Amygdala (tissue), 56 donors: Measurements from ENCODE around the gene RBM23.
A peak's percentile ranks its signal among the peaks of the same experiment; 100 is the strongest.
"Not testable (repeated sequence)": the region's sequence is repeated elsewhere in the genome, so short reads cannot be mapped to it uniquely, and the experiment has no call there.

ENCODE experiments used
- DNase-seq, 56 donors: peaks; one replicate each; lab custom pipeline; 2025; lab: John Stamatoyannopoulos, UW

RBM23 gene

DNA sequence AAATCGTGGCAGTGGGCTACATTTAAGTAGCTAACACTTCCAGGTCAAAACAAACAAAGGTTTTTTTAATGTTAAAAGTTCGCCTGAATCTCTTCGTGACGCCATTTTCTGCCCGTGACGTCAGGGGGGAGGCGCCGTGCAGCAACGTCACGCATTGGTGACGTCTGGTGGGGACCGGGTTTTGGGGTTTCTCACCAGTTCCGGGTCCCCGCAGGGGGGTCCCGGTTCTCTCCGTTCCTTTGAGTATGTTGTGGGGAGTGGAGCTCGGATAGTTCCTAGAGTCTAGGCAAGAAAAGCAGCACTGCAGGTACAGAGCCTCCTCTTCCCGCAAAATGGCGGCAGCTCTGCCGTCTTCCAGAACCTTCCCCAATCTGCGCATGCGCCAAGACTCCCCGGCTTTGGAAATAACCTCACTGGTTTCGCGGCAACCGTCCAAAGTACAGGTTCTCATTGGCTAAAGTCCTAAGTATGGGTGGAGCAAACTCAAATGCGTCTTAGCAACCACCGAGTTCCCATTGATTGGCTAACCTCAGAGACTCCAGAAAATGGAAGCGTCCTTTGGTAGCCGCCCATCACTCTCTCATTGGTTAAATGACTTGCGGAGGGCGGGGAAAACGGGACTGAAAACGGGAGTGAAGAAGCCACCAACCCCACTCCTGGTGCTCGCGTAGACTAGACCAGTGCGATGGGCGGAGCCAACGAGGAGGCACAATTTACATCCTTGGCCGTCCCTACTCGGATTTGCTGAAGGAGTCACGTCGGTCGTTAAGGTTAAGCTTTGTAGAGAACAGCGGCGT lies at the start of gene RBM23:
TSS of gene RBM23 (minus strand) at position 346 of the 797 bp plus-strand sequence.
- peak; percentile 90 to 100 (median 98) for DNase-seq

DNA sequence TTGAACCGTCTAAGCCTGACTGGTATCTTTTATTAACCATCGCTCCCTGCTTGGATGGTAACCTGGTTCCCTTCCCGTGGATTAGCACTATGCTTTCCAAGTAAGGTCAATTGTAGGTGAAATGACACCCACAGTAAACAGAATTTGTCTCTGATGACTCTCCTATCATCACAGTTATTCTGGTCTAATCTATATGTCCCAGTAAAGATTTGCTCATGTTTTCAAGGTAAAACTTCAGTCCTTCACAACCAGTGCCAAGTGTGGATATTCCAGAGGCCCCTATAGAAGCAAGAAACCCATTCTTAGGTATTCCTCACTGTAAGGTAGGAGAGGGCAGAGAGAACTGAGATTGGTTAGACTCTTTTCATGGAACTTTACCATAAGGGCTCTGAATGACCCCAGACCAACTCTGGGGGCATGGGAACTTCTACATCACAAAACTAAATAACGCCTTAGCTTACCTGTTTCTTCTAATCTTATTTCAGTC lies 47.9 kb upstream of the RBM23 start:
- DNase-seq, result no peak

DNA sequence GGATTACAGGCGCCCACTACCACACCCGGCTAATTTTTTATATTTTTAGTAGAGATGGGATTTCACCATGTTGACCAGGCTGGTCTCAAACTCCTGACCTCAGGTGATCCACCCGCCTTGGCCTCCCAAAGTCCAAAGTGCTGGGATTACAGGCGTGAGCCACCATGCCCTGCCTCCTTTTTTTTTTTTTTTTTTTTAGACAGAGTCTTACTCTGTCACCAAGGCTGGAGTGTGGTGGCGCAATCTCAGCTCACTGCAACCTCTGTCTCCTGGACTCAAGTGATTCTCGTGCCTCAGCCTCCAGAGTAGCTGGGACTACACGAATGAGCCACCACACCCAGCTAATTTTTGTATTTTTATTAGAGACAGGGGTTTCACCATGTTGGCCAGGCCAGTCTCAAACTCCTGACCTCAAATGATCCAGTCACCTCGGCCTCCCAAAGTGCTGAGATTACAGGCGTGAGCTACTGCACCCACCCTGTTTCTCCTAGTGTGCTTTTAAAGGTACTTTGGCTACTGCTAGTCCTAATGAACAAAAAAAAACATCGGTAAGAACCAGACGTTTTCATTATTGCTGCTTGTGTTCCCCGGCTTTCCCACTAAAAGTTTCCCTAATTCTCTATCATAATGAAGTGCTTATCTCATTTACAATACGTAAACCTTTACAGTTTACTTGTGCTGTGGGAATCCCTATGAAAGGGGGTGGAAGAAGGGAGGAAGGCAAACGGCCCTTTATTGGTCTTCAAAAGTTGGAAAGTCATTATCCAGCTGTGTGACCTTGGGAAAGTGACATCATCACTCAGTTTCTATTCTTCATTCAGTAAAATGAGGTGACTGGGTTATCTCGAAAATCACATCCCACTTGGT lies 47.2 kb upstream of the RBM23 start:
- not testable (repeated sequence) for DNase-seq

DNA sequence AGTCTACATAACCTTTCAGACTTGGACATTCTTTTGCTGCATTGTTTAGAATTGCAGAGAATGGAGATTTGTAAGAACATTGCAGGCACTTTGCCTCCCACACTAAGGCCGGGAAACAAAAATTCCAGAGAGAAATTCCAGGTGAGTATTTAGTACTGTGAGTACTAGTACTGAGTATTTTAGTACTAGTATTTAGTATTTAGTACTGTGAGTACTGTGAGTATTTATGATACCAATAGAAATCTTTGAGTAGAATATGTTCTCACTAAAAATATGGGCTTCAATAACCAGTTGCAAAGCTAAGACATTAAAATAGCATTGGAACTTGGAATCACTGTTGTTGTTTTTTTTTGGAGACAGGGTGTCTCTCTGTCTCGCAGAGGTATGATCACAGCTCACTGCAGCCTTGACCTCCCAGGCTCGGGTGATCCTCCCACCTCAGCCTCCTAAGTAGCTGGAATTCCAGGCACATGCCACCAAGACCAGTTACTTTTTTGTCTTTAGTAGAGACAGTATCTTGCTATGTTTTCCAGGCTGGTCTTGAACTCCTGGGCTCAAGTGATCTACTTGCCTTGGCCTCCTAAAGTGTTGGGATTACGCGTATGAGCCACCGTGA lies 43.2 kb upstream of the RBM23 start:
- no peak for DNase-seq

- no peak for DNase-seq
Observed at GRCh38 chr14:22955702-22956569, 37.0 kb upstream of the RBM23 start.

DNA sequence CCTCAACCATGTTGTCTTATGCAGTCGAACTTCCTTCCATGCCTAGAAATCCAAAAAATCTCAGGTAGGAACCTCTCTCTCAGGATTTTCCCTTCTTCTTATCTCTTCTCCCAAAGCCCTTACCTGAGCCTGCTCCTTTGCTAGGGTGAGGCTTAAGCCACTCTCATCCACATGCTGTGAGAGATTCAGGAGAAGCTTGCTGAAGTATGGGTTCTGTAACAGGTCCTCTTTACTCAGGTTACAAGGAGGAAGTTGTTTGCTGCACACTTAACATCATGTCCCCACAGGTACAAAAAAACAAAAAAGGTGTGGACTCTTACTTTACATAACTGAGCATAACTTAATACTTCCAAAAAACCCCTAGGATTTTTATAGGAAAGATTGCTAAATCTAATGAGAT lies 33.5 kb upstream of the RBM23 start:
- DNase-seq, result no peak

GRCh38 chr14:22951795-22952194 lies 32.8 kb upstream of the RBM23 start:
- DNase-seq, result not testable (repeated sequence)

DNA sequence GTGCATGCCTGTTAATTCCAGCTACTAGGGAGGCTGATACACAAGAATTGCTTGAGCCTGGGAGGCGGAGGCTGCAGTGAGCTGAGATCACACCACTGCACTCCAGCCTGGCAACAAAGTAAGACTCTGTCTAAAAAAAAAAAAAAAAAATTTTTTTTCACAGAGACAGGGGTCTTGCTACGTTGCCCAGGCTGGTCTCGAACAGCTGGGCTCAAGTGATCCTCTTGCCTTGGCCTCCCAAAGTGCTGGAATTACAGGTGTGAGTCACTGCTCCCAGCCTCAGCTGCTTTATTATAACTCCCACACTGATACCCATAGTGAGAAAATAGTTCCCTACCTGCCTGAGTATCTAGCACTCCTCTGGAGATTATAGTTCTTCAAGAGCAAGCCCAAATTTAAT lies 26.7 kb upstream of the RBM23 start:
- DNase-seq, result no peak

DNA sequence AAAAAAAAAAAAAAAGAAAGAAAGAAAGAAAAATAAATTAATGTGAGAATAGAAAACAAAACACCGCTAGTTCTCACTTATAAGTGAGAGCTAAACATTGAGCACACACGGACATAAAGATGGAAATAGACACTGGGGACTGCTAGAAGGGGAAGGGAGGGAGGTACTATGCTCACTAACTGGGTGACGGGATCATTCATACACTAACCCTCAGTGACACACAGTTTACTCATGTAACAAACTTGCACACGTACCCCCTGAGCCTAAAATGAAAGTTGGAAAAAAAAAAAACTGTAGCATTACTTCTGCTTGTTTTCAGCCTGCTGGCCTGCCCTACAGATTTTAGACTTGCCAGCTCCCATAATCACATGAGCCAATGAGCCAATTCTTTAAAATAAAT lies 20.7 kb upstream of the RBM23 start:
- no peak for DNase-seq

DNA sequence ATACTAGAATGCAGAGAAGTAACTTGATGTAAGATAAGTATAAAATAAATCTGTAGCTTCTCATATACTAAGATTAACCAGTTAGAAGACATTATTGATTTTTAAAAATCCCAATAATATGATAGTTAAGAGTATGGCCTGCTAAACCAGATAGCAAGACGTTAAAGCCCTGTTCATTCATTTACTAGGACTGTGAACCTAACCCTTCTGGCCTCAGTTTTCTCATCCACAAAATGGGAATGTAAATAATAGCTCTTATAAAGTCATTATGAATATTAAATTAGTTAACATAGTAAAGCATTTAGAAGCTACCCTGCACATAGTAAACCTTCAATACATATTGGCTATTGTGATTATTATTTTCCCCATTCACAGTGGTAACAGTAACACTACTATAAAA lies 16.2 kb upstream of the RBM23 start:
- DNase-seq, result no peak

GRCh38 chr14:22932146-22932545 lies 13.2 kb upstream of the RBM23 start:
- no peak for DNase-seq

DNA sequence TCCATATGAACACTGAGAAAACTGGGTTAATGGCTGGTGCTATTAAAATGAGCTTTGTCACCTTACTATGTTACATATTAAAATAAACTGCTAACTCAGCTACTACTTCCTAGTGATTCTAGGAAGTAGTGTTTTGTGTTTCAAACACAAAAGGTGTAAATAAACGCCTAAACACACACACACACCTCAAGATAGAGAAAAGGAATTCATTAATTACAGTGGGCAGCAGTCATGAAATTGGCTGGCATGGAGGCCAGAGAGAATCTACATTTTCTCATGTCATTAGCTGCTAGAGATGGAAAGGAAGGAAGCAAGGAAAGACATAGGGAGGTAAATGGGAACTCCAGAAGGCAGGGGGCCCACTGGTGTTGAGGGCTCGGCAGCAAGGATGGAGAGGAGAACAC lies 11.0 kb upstream of the RBM23 start:
- DNase-seq, result no peak

DNA sequence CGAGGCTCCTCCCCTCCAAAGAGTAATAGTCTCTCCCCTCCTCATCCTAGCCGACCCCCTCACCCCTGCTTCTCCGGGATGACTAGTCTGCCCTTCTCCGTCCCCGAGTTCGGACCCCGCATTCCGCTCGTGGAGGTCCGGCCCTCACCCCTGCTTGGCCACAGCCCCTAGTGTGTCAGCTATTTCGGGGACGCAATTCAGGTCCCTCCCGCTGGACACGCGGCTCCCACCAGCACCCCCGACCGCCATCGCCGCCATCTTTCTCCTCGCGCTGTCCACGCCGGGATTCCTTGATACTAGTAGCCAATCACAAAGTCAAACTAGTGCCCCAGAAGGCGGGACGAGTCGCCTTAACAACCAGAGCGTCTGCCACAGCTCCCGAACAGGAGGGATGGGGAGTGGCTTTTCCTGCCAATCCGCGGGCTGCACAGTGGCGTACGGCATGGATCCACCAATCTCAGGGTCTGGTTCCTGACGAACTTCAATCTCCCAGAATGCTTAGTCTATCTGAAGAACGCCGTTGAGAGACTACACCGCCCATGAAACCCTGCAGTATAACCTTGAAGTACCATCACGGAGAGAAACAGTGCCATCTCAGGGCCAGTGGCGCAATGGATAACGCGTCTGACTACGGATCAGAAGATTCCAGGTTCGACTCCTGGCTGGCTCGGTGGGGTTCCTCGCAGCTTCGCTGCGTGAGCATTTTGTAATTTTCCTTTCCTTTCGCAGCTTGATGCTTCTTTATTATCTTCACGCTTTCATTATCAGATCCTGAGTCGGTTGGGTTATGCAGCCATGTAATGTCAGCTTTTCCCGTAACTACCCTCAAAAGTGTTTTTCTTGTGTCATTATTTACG lies 10.4 kb upstream of the RBM23 start, which contains the start of gene PRMT5:
TSS of gene PRMT5 (minus strand) at position 273 of the 857 bp plus-strand sequence. CDS start at position 258, 15 bp downstream.
- peak; percentile 31 to 100 (median 98) for DNase-seq

GRCh38 chr14:22928237-22929103 lies 9.5 kb upstream of the RBM23 start:
- DNase-seq, result peak in 1 of 56 donors; percentile 15

DNA sequence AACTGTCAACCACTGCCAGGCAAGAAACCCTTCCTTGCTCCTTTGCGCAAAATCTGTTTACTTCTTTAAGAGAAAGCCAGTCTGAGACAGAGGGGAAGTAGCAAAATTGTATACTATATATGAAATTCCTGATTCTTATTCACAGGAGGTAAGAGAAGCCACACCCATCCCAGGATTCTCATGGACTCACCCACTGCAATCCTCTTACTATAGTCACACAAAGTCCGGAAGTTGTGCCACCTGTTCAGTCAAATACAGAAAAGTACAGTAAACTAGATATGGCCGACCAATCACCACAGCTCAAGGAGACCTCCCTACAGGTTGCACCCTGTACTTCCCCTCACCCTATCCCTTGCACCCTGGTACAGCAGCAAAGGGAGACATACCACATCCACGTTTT lies 7.4 kb upstream of the RBM23 start:
- no peak for DNase-seq

- no peak for DNase-seq
Observed at GRCh38 chr14:22925513-22925912, 6.6 kb upstream of the RBM23 start.

DNA sequence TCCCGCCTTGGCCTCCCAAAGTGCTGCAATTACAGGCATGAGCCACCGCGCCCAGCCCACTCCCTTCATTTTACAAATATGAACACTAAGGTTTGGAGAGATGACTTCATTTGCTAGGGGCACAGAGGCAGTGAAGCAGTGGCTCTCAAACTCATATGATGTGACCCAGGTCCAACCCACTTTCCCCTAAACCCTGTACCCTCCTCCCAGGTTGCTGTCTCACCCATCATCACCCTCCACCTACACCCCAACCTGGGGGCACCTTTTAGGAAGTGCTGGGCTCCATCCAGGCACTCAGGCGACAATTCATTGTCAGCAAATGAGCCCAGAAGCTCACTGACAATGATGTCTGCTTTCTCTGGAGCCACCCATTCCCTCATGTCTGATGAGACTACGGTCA lies 4.8 kb upstream of the RBM23 start:
- DNase-seq, result no peak

GRCh38 chr14:22922294-22922693 lies 3.3 kb upstream of the RBM23 start:
- no peak for DNase-seq
